Measurements from ENCODE around the gene SMCO4.

GRCh38 chr11:93589347-93589746 lies 46.2 kb upstream of the SMCO4 start:
- TF ChIP-seq, protein P1, sequence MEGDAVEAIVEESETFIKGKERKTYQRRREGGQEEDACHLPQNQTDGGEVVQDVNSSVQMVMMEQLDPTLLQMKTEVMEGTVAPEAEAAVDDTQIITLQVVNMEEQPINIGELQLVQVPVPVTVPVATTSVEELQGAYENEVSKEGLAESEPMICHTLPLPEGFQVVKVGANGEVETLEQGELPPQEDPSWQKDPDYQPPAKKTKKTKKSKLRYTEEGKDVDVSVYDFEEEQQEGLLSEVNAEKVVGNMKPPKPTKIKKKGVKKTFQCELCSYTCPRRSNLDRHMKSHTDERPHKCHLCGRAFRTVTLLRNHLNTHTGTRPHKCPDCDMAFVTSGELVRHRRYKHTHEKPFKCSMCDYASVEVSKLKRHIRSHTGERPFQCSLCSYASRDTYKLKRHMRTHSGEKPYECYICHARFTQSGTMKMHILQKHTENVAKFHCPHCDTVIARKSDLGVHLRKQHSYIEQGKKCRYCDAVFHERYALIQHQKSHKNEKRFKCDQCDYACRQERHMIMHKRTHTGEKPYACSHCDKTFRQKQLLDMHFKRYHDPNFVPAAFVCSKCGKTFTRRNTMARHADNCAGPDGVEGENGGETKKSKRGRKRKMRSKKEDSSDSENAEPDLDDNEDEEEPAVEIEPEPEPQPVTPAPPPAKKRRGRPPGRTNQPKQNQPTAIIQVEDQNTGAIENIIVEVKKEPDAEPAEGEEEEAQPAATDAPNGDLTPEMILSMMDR (IDR thresholded peaks at IDR 0.05): no peak
- TF ChIP-seq, protein P2, sequence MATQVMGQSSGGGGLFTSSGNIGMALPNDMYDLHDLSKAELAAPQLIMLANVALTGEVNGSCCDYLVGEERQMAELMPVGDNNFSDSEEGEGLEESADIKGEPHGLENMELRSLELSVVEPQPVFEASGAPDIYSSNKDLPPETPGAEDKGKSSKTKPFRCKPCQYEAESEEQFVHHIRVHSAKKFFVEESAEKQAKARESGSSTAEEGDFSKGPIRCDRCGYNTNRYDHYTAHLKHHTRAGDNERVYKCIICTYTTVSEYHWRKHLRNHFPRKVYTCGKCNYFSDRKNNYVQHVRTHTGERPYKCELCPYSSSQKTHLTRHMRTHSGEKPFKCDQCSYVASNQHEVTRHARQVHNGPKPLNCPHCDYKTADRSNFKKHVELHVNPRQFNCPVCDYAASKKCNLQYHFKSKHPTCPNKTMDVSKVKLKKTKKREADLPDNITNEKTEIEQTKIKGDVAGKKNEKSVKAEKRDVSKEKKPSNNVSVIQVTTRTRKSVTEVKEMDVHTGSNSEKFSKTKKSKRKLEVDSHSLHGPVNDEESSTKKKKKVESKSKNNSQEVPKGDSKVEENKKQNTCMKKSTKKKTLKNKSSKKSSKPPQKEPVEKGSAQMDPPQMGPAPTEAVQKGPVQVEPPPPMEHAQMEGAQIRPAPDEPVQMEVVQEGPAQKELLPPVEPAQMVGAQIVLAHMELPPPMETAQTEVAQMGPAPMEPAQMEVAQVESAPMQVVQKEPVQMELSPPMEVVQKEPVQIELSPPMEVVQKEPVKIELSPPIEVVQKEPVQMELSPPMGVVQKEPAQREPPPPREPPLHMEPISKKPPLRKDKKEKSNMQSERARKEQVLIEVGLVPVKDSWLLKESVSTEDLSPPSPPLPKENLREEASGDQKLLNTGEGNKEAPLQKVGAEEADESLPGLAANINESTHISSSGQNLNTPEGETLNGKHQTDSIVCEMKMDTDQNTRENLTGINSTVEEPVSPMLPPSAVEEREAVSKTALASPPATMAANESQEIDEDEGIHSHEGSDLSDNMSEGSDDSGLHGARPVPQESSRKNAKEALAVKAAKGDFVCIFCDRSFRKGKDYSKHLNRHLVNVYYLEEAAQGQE (IDR thresholded peaks at IDR 0.05; ENCODE audit: insufficient read depth in 1 of 2, low read depth in 2 of 2, low read length in 1 of 2): no peak
- no peak for TF ChIP-seq POLR2AphosphoS5 (IDR thresholded peaks at IDR 0.05; ENCODE audit: low read depth, low read length)
- no peak for TF ChIP-seq TCF7L2 (IDR thresholded peaks at IDR 0.05; ENCODE audit: low read depth, low read length)

All from Panc1 (cell line).